Measurements from ENCODE around the gene GDPD2.
"Not testable (repeated sequence)": the region's sequence is repeated elsewhere in the genome, so short reads cannot be mapped to it uniquely, and the experiment has no call there.

The GDPD2 gene, protein sequence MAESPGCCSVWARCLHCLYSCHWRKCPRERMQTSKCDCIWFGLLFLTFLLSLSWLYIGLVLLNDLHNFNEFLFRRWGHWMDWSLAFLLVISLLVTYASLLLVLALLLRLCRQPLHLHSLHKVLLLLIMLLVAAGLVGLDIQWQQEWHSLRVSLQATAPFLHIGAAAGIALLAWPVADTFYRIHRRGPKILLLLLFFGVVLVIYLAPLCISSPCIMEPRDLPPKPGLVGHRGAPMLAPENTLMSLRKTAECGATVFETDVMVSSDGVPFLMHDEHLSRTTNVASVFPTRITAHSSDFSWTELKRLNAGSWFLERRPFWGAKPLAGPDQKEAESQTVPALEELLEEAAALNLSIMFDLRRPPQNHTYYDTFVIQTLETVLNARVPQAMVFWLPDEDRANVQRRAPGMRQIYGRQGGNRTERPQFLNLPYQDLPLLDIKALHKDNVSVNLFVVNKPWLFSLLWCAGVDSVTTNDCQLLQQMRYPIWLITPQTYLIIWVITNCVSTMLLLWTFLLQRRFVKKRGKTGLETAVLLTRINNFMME

DNA sequence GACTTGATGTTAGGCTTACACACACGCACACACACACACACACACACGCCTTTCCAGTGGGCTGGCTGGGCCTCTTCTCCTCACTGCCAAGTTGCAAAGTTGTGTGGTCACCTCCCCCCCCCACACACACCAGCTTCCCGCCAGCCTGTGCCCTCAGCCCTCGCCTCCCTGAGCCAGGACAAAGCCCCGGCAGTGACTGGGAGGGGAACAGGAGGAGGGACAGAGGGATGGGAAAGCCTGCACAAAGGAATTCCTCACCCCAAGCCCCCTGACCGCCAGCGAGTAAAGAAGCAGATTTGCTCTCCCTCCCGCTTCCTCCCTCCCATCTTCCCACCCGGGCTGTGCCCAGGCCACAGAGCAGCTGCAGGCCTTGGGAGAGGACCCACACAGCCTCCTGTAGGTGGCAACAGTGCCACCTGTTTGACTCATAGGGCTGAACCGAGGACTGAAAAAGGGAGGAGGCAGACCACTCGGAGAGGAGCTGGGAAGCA lies at the start of gene GDPD2:
GDPD2 (plus strand) TSS at position 464 of the 491 bp plus-strand sequence. CDS start 1,671 bp downstream, outside the sequence.
- DNase-seq (ENCODE audit: low read depth, low spot score) = no peak

DNA sequence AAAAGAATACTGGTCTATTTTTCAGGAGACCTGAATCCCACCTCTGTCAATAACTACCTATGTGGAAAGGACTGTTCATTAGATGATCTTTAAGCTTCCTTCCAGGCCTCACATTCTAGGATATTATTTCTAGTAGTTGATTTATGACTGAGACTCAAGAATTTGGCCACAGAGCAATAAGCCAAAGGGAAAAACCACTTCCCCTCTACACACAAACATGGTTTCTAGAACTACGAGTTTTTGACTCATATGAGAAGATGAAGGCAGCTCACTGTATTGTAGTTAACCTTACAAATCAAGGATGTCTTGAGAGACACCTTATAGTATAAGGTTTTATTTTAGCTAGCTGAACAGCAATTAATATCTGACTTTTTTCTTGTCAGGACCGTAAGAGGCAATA lies 36.9 kb upstream of the GDPD2 start:
- DNase-seq (ENCODE audit: low read depth, low spot score) = no peak

DNA sequence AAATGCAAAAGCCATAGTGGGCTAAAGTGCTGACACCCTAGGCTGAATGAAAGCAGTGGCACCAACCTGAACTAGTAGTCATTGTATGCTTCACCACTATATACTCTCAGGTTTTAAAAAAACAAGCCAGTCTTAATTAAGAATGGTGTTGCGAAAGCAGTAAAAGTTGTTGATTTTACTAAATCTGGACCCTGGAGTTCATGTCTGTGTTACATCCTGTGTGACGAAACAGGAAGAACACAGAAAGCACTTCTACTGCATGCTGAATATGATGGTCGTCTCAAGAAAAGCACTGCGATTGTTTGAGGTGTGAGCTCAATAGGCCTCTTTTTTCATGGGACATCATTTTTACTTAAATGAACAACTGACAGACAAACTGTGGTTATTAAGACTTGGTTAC lies 24.2 kb upstream of the GDPD2 start:
- no peak for DNase-seq (ENCODE audit: low read depth, low spot score)

DNA sequence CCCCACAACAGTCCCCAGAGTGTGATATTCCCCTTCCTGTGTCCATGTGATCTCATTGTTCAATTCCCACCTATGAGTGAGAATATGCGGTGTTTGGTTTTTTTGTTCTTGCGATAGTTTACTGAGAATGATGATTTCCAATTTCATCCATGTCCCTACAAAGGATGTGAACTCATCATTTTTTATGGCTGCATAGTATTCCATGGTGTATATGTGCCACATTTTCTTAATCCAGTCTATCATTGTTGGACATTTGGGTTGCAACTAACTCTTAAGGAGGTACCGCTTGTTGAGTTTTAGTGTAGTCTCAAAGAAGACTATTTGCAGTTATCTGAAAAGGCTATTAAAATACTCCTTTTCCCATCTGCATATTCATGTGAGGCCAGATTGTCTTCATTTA lies 22.9 kb upstream of the GDPD2 start:
- DNase-seq (ENCODE audit: low read depth, low spot score) = not testable (repeated sequence)

DNA sequence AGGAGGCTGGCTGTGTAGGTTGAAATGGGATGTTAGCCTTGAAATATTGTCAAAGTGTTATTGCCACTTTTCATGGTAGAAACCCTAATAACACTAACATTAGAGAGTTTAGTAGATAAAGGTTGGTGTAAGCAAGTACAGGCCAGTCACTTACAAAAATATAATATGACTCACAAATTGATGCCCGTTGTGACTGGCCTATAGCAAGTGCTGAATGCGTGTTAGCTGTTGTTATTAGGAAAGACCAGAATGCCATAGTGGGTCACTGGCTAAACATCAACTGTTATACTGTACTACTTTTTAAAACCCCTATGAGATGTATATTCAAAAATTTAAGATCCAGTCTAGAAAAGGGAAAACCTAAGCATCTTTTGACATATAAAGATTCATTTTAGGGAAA lies 20.4 kb upstream of the GDPD2 start:
- no peak for DNase-seq (ENCODE audit: low read depth, low spot score)

DNA sequence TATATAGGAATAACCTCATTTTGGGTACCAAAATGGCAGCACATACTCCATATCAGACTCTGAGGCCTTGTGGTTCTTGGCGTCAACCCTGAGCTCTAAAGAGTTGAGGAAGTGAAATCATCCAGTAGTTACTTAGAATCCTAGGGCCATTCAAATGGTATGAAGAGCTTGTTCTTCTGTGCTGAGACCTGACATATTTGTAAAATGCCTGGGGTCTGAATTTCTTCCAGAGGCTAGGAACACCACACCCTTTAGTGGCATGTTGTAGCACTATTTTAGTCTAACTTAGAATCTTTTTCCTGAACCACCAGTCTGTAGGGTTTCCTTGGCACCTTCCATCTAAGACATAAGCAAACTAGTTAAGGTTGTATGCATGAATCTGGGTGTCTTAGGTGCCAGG lies 18.1 kb upstream of the GDPD2 start:
- no peak for DNase-seq (ENCODE audit: low read depth, low spot score)

DNA sequence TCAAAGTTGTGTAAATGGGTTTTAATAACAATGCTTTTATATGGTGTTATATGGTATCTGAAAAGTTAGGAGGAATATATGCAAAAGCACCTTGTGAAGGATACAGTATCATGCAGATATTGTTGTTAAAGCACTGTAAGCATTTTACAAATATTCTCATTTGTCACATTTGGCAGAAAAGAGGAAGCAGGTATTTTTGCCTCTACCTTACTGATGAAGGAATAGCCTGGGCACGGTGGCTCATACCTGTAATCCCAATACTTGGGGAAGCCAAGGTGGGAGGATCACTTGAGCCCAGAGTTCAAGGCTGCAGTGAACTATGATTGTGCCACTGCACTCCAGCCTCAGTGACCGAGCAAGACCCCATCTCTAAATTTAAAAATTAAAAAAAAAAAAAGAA lies 12.2 kb upstream of the GDPD2 start:
- no peak for DNase-seq (ENCODE audit: low read depth, low spot score)

DNA sequence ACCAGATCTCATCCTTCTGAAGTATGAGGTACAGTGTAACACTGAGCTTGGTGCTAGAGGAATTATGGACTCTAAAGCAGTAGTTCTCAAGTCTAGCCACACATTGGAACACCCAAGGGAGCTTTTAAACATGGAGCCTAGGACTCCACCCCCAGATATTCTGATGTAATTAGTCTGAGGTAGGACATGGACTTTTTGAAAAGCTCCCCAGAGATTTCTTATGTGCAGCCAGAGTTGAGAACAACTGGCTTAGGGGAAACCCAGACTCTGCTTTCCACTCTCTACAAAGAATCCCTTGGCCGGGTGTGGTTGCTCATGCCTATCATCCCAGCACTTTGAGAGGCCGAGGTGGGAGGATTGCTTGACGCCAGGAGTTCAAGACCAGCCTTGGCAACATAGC lies 11.6 kb upstream of the GDPD2 start:
- DNase-seq (ENCODE audit: low read depth, low spot score) = no peak

DNA sequence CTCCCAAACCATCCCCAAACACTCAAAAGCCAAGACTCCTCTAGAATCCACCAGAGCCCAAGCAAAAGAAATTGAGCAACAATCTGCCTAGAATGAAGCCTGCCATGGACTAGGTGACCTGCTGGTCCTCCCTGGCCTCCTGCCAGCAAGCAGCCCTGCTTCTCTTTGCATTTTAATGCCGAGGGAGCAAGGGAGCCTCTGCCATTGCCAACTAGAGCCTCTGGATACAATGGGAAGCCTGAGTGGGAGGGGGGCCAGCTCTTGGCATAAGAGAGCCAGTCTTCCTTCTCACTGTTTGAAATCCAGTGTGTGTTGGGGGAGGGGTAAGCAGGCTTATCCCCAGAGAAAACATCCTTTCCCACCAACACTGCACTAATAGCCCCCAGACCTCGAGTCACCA lies 1.5 kb upstream of the GDPD2 start:
- DNase-seq (ENCODE audit: low read depth, low spot score) = no peak

DNA sequence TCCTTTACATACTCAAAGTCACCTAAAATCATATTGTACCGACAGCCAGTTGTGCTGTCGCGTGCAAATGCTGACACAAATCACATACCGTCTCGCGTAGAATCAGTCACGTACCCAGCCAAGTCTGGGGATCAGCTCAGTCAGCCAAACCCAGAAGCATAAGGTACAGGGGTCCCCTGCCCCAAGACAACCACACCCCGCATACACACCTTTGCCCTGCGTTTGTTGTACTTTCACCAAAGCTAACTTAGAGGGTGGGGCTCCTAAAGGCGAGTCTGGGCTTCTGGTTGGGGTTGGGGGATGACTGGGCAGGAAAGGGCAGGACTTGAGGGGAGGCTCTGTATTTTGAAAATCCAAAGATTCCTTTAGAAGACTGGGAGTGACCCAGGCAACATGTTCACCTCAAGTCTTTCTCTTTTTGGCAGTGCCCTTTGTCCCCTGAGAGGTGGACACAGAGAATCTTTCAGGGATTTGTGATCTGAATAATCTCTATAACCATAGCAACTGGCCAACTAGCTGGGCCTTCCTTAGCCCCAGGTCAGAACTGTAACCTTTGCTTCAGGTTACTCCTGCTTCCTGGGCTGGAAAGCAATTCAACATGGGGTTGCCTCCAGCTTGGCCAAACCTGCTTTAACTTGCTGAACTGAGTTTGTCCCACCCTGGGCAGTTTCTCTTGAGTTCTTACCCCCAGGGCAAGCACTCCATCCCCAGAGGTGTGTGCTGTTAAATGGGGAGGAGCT lies 992 bp downstream of the GDPD2 start:
- no peak for DNase-seq (ENCODE audit: low read depth, low spot score)

DNA sequence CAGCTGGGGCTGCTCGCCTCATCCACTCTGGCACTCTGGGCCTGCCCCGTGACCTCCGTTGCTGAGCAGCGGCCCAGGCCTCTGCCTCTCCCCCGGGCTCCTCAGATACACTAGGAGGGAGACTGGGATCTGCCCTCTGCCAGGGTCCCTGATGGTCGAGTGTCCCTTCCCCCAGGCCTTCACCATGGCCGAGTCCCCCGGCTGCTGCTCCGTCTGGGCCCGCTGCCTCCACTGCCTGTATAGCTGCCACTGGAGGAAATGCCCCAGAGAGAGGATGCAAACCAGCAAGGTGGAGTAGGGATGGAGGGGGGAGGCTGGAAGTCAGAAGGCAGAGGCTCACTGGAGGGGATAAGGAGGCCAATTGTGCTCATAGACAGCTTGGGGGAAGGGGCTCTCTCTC lies 1.7 kb downstream of the GDPD2 start:
- no peak for DNase-seq (ENCODE audit: low read depth, low spot score)

DNA sequence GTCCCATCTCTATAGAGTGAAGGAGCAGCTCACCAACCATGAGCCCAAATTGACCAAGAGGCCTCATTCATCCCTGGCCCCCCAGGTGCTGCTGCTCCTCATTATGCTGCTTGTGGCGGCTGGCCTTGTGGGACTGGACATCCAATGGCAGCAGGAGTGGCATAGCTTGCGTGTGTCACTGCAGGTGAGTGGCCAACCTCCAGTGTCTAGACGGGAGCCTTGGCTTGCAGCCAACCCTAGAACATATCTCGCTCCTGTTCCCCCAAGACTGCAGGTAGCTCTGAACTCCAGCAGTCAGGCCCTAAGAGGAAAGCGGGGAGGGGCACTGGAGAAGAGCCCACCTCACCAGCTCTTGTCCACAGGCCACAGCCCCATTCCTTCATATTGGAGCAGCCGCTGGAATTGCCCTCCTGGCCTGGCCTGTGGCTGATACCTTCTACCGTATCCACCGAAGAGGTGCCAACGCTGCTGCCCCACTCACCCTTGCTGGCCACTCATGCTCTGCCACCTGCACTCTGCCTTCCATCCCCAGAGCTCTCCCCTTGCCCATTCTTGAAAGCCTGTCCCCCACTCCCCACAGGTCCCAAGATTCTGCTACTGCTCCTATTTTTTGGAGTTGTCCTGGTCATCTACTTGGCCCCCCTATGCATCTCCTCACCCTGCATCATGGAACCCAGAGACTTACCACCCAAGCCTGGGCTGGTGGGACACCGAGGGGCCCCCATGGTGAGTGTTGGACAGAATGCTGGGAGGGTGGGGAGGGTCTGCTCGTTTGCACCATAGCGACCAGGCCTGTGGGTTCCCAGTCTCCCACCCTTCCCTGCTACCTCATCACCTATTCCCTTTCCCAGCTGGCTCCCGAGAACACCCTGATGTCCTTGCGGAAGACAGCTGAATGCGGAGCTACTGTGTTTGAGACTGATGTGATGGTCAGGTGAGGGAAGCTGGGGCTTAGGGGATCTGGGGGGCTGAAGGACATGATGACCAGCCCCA lies 3.5 kb downstream of the GDPD2 start:
- DNase-seq (ENCODE audit: low read depth, low spot score) = no peak

DNA sequence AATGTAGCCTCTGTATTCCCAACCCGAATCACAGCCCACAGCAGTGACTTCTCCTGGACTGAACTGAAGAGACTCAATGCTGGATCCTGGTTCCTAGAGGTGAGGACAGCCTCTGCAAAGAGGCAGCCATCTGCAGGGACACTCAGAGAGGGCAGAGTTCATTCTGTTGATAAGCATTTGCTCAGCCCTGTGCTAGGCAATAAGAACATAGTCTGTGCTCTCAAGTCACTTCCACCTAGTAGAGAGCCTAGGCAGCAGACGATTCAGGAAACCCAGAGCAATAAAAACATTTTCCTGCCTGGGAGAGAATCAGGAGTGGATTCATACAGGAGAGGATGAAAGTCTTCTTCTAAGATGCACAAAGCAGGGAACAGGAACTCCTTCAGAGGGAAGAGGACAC lies 4.3 kb downstream of the GDPD2 start:
- no peak for DNase-seq (ENCODE audit: low read depth, low spot score)

DNA sequence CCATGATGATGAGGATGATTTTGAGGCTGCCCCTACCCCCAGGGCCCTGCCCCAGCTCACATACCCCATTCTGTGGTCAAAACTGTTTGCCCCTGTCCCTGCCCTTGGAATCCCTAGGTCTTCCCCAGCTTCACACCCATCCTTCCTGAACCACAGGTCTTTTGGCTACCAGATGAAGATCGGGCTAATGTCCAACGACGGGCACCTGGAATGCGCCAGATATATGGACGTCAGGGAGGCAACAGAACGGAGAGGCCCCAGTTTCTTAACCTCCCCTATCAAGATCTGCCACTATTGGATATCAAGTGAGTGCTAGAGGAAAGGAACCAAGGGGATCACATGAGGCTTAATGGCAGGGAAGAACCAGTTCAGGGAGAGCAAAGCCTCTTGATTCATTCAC lies 6.6 kb downstream of the GDPD2 start:
- DNase-seq (ENCODE audit: low read depth, low spot score) = no peak

DNA sequence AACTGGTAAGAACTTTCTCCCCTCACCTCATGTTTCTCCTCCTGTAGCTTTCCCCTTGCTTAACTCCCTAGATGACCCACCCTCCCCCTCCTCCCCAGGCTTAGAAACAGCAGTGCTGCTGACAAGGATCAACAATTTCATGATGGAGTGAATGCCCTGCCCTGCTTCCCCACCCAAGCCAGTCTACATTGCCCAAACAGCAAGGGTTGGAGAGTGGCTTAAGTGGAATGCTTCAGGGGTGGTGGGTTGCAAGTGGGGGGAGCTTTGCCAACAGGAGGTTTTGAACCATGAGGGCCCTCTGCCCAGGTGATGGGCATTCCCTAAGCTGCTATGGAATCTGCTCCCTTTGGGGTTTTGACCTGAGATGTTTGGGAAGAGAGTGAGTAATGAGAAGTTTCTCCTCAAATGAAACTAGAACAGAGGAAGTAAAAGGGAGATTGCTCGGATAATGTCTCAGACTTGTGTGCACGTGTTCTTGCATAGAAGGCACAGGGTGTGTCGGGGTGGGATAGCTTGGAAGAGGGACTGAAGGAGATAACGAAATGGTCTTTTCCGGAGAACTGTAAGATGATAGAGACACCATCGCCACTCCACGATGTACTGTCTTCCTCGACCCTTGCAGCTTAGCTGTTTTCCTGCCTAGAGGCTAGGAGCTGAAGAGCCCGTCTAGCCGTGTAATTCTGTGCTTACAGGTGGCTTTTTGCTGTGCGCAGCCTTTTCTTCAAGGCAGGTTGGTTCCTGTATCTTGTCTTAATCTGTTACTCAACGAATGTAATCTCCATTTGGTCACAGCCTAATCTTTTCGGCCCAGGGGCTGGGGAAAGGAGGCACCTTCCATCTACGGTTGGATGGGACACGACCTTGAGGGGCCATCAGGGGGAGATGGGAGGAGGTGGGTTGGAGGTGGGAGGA lies 10.1 kb downstream of the GDPD2 start:
- no peak for DNase-seq (ENCODE audit: low read depth, low spot score)

DNA sequence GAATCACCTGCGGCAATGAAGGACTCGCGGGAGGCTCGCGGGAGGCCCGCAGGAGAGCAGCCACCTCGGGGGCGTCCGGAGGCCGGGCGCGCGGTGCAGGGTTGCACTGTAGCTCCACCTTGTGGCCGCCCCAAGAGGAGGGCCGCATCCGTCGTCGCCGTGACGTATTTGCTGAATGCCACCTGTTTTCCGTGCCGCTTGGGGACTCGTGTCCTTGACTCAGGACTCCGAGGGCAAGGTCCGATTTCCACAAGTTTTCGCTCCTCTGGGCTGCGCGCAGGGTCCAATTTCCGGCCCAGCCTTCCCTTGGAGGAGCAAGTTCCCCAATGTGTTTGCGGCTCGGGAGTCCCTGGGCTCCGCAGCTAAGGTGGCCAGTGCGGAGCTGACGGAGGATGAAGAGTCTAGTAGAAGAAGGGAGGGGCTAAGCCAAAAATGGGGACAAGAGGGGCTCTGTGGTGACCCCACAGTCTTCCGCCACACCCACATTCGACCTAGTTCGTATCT lies 10.8 kb downstream of the GDPD2 start:
- DNase-seq (ENCODE audit: low read depth, low spot score) = peak; percentile 28

DNA sequence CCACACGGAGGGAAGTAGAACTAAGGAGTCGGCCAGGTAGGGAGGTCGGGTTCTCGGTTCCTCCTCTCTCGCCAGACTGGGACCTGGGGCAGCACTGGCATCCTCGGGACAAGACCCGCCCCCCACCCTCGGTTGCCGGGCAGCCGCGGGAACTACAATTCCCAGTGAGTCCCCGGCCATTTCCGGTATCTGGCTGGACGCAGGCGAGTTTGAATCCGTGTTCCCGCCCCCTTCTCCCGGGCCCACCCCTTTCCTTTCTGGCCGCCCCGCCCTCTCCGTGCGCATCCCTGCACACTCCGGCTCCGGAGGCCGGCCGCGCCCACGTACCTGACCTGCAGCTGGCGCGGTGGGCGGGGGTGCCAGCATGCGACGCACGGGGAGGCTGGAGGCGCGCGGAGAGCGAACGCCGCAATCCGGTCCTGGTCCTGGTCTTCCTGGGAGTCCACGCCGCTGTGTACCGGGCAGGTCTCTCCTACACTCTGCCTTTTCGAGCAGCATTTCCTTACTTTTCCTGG lies 11.3 kb downstream of the GDPD2 start:
- peak; percentile 24 for DNase-seq (ENCODE audit: low read depth, low spot score)

DNA sequence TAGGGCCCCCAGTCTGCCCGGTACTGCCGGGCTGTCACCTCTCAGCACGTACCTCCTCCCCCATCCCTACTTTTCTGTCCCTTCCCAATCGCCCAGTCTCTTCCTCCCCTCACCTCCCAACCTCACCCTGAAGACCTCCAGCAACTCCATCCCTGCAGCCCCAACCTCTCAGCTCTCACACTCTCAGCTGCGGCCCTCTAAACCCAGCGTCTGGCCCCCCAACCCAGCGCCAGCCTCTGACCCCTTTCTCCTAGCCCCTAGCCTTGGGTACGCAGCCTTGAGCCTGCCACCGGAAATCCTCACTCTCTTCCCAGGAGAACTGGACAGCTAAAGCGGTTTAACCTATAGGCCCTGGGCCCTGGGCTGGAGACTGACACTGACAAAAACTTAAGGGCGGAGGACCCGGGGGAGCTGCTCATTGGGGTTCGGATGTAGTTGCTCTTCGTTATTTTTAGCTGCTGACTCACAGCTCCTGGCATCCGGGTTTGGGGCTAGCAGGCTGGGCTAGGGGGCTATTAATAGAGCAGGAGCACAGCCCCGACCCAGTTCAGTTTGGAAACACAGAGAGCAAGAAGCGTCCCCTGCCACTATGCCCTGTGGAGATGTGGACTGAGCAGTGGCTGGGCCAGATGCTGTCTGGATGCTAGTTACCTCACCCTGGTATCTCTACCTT lies 11.9 kb downstream of the GDPD2 start:
- DNase-seq (ENCODE audit: low read depth, low spot score) = no peak

DNA sequence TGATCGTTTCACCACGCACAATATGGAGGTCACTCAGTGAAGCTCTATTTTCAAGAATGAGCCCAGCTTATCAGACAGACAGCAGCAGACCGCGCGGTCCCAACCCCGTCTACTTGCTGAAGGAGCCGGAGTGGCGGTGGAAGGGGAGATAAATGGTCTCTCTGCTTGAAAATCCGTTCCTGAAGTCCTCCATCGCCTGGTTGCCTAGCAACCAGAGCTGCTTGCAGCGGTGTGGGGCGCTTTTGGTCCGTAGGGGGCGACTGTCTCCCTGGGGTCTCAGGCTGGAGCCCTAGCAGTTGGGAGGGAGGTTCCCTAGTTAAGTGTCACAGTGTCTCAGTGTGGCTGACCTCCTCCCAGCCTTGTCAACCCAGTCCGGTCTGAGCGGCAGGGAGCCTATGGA lies 13.2 kb downstream of the GDPD2 start:
- DNase-seq (ENCODE audit: low read depth, low spot score) = no peak

Measured in activated naive CD8-positive, alpha-beta T cell treated with anti-CD3 and anti-CD28 coated beads, Interleukin-2, amount 50 U/mL, for 16 hours (primary cell).